SW480 (cell line): ENCODE results near the gene CTSF.
"Not testable (repeated sequence)": the region's sequence is repeated elsewhere in the genome, so short reads cannot be mapped to it uniquely, and the experiment has no call there.

Source experiments
- DNase-seq: peaks from one replicate; pipeline ENCODE4 v3.0.0-alpha.2; 2016; ENCODE audit warnings: low spot score

The CTSF gene

GRCh38 chr11:66559142-66559865 lies 9.1 kb downstream of the CTSF start:
- no peak for DNase-seq

GRCh38 chr11:66557733-66558326 lies 10.6 kb downstream of the CTSF start:
- no peak for DNase-seq

DNA sequence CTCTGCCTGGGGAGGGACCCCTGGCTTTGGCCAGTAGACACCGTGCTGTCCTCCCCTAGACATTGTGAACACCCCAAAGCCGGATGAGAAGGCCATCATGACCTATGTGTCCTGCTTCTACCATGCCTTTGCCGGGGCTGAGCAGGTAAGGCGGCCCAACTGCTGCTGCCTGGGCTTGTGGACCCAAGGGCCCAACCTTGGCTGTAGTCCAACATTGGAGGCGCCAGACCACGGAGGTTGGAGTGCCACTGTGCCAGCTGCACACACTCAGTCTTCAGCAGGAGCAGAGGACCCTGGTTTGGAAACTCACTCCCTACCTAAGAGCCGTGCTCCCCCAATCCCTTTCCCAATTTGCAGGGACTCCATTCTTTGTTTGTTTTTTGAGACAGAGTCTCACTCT lies 12.3 kb downstream of the CTSF start:
- DNase-seq = no peak

DNA sequence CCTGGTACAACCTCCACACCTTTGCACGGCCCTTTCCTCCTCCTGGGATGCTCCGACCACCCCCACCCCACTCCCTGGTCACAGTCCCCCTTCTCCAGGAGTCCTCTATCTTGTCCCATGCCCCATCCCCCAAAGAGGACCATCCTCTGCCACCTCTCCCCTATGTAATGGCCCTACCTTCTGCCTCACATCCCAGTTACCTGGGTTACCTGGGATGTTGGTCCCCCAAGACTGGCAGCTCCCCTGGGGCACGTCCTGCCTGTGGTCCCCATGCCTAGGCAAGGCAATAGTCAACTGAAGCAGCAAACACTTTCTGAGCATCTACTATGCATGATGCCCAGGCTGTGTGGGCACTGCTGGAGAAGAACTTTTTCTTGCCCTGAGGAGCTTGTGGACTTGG lies 13.0 kb downstream of the CTSF start:
- no peak for DNase-seq

GRCh38 chr11:66554602-66555001 lies 13.8 kb downstream of the CTSF start:
- DNase-seq = no peak

DNA sequence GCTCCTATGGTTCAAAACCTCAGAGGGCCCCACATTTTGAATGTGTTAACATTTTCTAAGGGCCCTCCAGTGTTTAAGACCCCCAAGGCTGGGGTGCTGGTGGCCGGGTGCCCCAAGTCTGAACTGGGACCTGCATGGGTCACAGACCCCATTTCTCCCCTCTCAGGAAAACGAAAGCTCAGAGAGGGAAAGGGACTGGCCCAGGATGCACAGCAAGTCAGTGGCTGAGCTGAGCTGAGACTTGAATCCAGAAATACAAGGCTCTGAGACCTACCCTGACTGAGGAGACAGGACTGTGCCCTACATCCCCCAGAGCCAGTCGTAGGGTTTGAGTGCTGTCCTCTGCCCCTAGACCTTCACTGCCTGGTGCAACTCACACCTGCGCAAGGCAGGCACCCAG lies 17.5 kb downstream of the CTSF start:
- DNase-seq = no peak

- no peak for DNase-seq
These were observed 18.7 kb downstream of the CTSF start for GRCh38 chr11:66549696-66550095.

- DNase-seq = no peak
These were observed 19.4 kb downstream of the CTSF start for GRCh38 chr11:66548774-66549630.

GRCh38 chr11:66548041-66548440 lies 20.4 kb downstream of the CTSF start:
- no peak for DNase-seq

DNA sequence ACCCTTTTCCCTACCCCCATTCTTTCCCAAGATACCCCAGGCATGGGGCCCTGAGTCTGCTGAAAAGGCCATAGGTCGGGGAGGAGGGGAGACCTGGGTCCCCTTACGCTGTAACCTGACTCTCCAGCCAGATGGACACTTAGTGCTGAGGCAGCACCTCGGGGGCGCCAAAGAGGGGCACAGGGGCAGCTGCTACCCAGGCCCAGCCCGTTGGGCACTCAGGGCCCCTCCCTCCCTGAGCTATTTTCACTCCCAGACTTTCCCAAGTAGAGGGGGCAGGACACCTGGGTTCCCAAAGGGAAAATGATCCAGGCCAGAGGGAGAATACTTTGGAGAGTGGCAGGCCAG lies 20.8 kb downstream of the CTSF start:
- no peak for DNase-seq

DNA sequence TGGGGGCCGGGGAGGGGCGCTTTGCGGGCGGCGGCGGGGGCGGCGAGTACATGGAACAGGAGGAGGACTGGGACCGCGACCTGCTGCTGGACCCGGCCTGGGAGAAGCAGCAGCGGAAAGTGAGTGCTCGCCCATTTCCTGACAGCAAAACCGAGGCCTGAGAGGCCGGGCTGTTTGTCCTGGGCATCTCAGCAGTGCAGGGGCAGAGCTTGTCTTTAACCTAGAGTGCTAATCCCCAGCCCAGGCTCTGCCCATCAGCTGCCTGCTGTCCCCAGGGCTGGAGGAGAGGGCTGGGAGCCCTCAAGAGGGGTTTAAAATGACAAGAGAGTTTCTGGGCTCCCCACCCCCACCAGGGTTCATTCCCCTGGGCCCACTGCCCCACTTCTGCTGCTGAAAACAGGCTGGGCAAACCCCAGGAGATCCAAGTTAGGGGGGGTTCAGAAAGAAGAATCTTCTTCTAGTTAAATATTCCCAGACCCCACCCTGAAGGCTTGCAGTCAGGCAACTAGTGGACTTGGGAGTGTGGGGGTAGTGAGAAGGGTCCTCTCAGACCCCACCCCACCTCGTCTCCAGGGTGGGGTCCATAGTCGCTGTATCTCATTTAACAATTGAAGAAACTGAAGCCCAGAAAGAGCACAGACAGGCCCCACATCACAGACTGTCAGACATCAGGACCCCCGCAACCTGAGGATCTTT lies 21.3 kb downstream of the CTSF start:
- DNase-seq = no peak

DNA sequence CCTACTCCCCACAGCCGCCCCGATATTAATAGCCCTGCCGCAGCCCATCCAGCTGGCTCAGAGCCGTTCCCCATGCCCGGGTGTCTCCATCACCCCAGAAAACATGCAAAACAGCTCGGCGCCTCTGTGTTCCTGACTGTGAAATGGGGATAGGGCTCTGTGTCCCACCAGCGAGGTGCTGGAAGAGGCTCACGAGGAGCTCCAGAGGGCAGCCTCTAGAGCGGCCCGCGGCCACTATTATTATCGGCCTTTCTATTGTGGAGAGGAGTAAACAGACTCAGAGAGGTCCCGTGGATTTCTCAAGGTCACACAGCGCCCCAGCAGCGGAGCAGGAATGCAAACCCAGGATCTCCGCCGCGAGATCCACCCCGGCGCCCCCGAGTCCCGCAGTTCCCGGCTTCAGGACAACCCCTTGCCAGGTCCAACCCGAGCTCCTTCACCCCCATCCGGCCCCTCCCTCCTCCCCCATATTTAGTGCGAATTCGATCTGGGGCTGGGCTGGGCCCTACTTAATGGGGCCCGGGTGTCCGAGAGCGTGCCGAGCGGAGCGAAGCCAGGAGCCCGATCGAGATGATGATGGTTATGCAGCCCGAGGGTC lies 21.9 kb downstream of the CTSF start, which contains the start of gene ACTN3:
Gene ACTN3 (plus strand): TSS at position 536 of the 598 bp plus-strand sequence. CDS start 35 bp downstream, at position 571.
- no peak for DNase-seq

DNA sequence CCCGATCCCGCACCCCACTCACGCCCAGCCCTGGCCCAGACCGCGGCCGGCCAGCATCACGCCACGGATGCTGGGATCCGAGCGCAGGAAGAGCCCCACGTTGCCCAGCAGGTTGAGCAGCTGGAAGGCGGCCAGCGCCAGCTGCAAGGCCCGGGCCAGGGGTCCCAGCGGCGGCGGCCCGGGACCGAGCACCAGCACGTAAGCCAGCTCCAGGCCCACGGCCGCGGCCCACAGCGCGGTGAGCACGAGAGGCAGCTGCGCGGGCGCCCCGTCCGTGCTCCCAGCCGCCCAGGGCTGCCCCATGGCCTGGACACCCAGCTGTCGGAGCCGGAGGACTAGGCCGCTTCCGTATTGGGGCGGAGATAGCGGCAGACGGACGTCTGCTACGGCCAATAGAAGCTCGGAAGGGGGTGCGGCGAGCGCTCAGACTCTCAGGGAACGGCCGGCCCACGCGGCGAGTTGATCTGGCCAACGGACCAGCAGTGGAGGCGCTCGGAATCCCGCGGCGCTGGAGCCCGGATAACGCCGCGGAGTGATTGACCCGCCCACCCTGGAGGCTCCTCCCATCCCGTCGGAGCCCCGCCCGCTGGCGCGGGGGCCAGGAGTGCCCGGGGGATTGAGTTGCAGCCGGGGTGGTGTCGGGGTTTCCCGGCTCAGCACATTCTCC lies 22.6 kb downstream of the CTSF start, which contains the start of gene ZDHHC24:
Gene ZDHHC24 (minus strand): TSS at position 348 of the 667 bp plus-strand sequence. CDS start 45 bp downstream, at position 303.
- DNase-seq = peak; percentile 96

DNA sequence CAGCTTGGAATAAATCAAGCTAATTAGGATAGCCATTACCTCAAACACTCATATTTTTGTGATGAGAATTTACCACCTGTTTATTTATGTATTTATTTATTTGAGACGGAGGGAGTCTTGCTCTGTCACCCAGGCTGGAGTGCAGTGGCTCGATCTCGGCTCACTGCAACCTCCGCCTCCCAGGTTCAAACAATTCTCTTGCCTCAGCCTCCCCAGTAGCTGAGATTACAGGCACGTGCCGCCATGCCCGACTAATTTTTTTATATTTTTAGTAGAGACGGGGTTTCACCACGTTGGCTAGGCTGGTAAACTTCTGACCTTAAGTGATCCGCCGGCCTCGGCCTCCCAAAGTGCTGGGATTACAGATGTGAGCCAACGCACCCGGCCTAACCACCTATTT lies 23.5 kb downstream of the CTSF start:
- not testable (repeated sequence) for DNase-seq

GRCh38 chr11:66543263-66544107 lies 24.9 kb downstream of the CTSF start:
- DNase-seq = no peak

DNA sequence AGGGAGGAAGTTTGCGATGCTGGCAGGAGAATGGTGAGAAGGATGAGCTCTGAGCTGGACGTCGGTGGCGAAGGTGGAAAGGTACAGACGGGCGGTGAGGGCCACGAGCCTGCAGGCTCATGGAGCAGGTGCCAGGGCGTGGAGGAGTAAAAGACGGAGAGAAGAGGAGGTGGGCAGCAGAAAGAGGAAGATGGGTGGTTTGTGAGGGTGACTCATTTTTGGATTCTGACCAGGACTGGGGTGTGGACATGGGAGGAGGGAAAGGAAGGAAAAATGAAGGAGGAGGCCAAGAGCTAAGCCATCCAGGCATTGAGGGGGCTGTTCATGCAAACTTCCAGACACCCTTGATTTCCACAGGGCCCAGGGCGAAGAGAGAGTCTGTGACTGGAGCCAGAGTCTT lies 26.0 kb downstream of the CTSF start:
- no peak for DNase-seq

- no peak for DNase-seq
These were observed 26.5 kb downstream of the CTSF start for GRCh38 chr11:66541892-66542291.

- DNase-seq = not testable (repeated sequence)
These were observed 27.8 kb downstream of the CTSF start for GRCh38 chr11:66540598-66540997.

- no peak for DNase-seq
These were observed 28.6 kb downstream of the CTSF start for GRCh38 chr11:66539870-66540213.

DNA sequence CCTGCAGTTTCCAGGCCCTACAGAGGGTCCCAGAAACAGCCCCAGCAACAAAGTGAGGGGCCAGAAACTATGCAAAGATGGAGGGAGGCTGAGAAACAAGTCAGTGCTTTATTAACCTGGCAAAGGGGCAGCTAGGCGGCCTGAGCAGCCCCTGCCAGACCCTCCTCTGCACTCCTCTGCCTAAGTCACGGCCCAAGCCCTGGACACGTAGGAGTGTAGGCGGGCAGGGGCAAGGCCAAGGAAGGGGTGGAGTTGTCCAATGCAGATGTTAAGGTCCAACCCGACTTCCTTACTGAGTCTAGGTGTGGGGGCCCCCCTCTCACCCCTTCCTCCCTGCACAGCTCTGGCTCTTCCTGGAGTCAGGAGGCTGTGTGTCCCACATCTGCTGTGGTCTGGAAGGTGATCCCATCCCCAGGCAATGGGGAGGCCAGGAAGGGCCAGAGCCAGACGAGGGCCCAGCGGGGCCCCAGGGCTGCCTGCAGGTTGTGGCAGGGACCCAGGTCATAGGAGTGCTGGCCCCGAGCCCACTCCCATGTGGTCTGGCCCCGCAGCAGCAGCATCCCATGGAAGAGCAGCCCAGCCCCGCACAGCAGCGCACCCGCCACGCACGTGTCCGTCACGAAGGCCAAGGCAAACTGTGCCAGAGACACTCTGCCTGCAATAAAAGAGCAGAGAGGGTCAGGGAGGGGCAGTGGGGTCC lies 29.1 kb downstream of the CTSF start:
- no peak for DNase-seq
